ENCODE measurements around the gene CST8.

The CST8 gene

DNA sequence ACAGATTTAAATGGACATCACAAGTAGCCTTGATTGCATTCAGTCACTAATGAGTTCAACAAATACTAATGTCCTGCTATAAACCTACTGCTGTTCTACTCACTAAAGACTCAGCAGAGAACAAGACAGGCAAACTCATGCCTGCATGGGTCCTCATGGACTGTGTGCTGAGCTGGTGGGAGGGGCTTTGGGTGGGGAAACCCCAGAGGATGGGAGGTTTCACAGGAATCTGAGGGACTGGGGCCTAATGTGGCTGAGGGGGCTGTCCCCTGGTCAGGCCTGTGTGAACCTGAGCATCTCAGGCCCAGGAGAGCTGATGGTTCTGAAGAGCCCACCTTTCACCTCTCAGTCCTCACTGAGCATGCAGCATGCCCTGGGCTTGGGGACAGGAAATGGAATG lies 1.4 kb downstream of the CST8 start:
- H3K27me3 ChIP-seq (replicated peaks; ENCODE audit: control insufficient read depth, insufficient read depth, low read length), result no peaks in the 10 kb centered on the region
- H3K4me3 ChIP-seq (replicated peaks; ENCODE audit: low read depth, low read length), result no peak overlapping the region
- H3K36me3 ChIP-seq (ENCODE audit: control insufficient read depth, insufficient read depth, low read length), result no peaks in the 10 kb centered on the region
- DNase-seq (ENCODE audit: extremely low read depth, insufficient read length), result no peak
- no peak for TF ChIP-seq CTCF (IDR thresholded peaks at IDR 0.05; ENCODE audit: insufficient read depth, low read length, poor library complexity, severe bottlenecking)

GRCh38 chr20:23493172-23493772 lies 2.4 kb downstream of the CST8 start:
- no peaks in the 10 kb centered on the region for H3K36me3 ChIP-seq (ENCODE audit: control insufficient read depth, insufficient read depth, low read length)
- TF ChIP-seq CTCF (IDR thresholded peaks at IDR 0.05; ENCODE audit: insufficient read depth, low read length, poor library complexity, severe bottlenecking), result no peak
- H3K4me3 ChIP-seq (replicated peaks; ENCODE audit: low read depth, low read length), result no peak overlapping the region
- H3K27me3 ChIP-seq (replicated peaks; ENCODE audit: control insufficient read depth, insufficient read depth, low read length), result no peaks in the 10 kb centered on the region
- no peak for DNase-seq (ENCODE audit: extremely low read depth, insufficient read length)

DNA sequence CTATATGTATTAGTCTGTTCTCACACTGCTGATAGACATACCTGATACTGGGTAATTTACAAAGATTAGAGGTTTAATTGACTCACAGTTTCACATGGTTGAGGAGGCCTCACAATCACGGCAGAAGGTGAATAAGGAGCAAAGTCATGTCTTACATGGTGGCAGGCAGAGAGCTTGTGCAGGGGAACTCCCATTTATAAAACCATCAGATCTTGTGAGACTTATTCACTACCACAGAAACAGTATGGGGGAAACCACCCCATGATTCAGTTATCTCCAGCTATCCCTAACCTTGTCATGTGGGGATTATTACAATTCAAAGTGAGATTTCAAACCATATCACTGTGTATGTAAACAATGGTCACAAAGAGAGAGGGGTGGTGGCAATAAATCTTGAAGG lies 6.6 kb downstream of the CST8 start:
- Histone ChIP-seq H3K27me3 (replicated peaks; ENCODE audit: control insufficient read depth, insufficient read depth, low read length) (no peaks in the 10 kb centered on the region), H3K4me3 (replicated peaks; ENCODE audit: low read depth, low read length) (no peak overlapping the region), H3K36me3 (ENCODE audit: control insufficient read depth, insufficient read depth, low read length) (no peaks in the 10 kb centered on the region)
- no peak for DNase-seq (ENCODE audit: extremely low read depth, insufficient read length)
- no peak for TF ChIP-seq CTCF (IDR thresholded peaks at IDR 0.05; ENCODE audit: insufficient read depth, low read length, poor library complexity, severe bottlenecking)

- DNase-seq (ENCODE audit: extremely low read depth, insufficient read length), result no peak
- no peaks in the 10 kb centered on the region for H3K27me3 ChIP-seq (replicated peaks; ENCODE audit: control insufficient read depth, insufficient read depth, low read length)
- no peak for TF ChIP-seq CTCF (IDR thresholded peaks at IDR 0.05; ENCODE audit: insufficient read depth, low read length, poor library complexity, severe bottlenecking)
- H3K4me3 ChIP-seq (replicated peaks; ENCODE audit: low read depth, low read length), result no peak overlapping the region
- no peaks in the 10 kb centered on the region for H3K36me3 ChIP-seq (ENCODE audit: control insufficient read depth, insufficient read depth, low read length)
Measured at GRCh38 chr20:23501926-23502325, 11.0 kb downstream of the CST8 start.

DNA sequence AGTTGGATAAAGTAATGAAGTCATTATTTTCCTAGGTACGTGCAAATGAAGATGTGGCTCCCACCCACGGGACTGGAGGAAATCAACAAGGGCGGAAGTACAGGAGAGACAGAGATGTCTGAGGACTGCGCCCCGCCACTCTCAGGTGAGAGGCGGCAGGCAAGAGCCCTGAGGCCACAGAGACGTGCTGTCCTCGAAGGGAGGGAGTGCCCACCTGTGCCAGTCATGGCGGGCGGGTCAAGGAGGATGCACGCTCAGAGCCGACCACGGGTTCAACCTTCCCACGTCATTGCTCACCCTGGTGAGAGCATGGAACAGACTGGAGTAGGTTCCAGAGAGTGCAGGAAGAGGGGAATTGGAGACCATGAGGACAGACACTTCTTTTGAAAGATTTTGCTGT lies 12.7 kb downstream of the CST8 start:
- no peak for TF ChIP-seq CTCF (IDR thresholded peaks at IDR 0.05; ENCODE audit: insufficient read depth, low read length, poor library complexity, severe bottlenecking)
- H3K36me3 ChIP-seq (ENCODE audit: control insufficient read depth, insufficient read depth, low read length), result no peaks in the 10 kb centered on the region
- H3K4me3 ChIP-seq (replicated peaks; ENCODE audit: low read depth, low read length), result no peak overlapping the region
- no peak for DNase-seq (ENCODE audit: extremely low read depth, insufficient read length)
- H3K27me3 ChIP-seq (replicated peaks; ENCODE audit: control insufficient read depth, insufficient read depth, low read length), result no peaks in the 10 kb centered on the region; the same call in 1 of the 2 replicates

DNA sequence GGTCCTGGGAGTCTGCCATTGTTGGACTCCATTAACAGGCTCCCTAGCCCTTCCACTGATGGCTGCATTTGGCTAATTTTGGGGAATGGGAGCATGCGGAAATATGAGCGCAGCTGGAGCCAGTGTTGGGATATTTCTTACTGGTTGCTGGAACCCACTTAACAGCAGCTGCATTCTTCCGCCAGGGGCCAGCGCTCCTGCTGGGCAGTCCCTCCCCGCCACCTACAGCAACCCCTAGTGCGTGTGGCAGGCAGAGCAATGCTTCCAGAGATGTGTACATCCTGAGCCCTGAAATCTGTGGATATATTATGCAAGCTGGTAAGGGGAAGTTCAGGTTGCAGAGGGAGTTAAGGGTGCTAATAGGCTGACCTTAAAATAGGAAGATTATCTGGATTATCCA lies 16.4 kb downstream of the CST8 start:
- no peak for DNase-seq (ENCODE audit: extremely low read depth, insufficient read length)
- H3K36me3 ChIP-seq (ENCODE audit: control insufficient read depth, insufficient read depth, low read length), result no peaks in the 10 kb centered on the region
- no peak overlapping the region for H3K4me3 ChIP-seq (replicated peaks; ENCODE audit: low read depth, low read length)
- TF ChIP-seq CTCF (IDR thresholded peaks at IDR 0.05; ENCODE audit: insufficient read depth, low read length, poor library complexity, severe bottlenecking), result no peak
- H3K27me3 ChIP-seq (replicated peaks; ENCODE audit: control insufficient read depth, insufficient read depth, low read length), result no peaks in the 10 kb centered on the region; the same call in 1 of the 2 replicates
